K562 (cell line): Measurements from ENCODE around the gene BAD. TPM values are rescaled to one million over a fixed set of nuclear protein-coding genes. Genes with fewer than 3 reads are reported as not detected.

Experiments
- ATF7 ChIP-seq: fragments of 450-650 bp; IDR thresholded peaks from 2 replicates; pipeline ENCODE4 v1.7.1; 2014; ENCODE audit warnings: mild to moderate bottlenecking, moderate library complexity
- BRD9 ChIP-seq: fragments of 450-650 bp; IDR thresholded peaks from 2 replicates; pipeline ENCODE4 v1.6.1; 2018; ENCODE audit warnings: low read depth; ENCODE audit not compliant: partially characterized antibody
- CBFA2T3 ChIP-seq: fragments of 450-650 bp; IDR thresholded peaks from 2 replicates; pipeline ENCODE4 v1.6.1; 2017
- CHCHD3 ChIP-seq: fragments of 250-450 bp; sonication (Bioruptor Pico); IDR thresholded peaks from 2 replicates; pipeline ENCODE4 v2.1.2; 2022; ENCODE audit warnings: mild to moderate bottlenecking
- E2F1 ChIP-seq: sonication (generic); formaldehyde crosslinking; IDR thresholded peaks from 2 replicates; pipeline ENCODE4 v1.8.1; 2023; ENCODE audit warnings: mild to moderate bottlenecking, missing genetic modification reagents, moderate library complexity
- ESRRA ChIP-seq: fragments of 450-650 bp; IDR thresholded peaks from 2 replicates; pipeline ENCODE4 v1.6.1; 2014; ENCODE audit warnings: low read depth, mild to moderate bottlenecking, moderate library complexity, borderline replicate concordance
- HSF4 ChIP-seq: fragments of 250-450 bp; sonication (Bioruptor Pico); IDR thresholded peaks from 2 replicates; pipeline ENCODE4 v2.1.2; 2022; ENCODE audit warnings: mild to moderate bottlenecking, moderate library complexity, borderline replicate concordance
- IRF2 ChIP-seq: sonication (generic); formaldehyde crosslinking; IDR thresholded peaks from 2 replicates; pipeline ENCODE4 v1.8.1; 2022; ENCODE audit warnings: mild to moderate bottlenecking, missing genetic modification reagents
- JUNB ChIP-seq: fragments of 450-650 bp; formaldehyde crosslinking; conservative IDR thresholded peaks from 2 replicates; pipeline ENCODE4 v1.4.0; 2020; ENCODE audit warnings: mild to moderate bottlenecking
- NONO ChIP-seq, 2 experiments: fragments of 200-400 bp in 1 of 2; fragments of 450-650 bp in 1 of 2; formaldehyde crosslinking in 1 of 2; IDR thresholded peaks; 2 replicates each; pipeline ENCODE4 v1.6.1; 2017; ENCODE audit warnings: low read depth in 2 of 2, mild to moderate bottlenecking in 2 of 2, moderate library complexity in 2 of 2, low read length in 1 of 2
- OTX1 ChIP-seq: fragments of 450-650 bp; formaldehyde crosslinking; IDR thresholded peaks from 2 replicates; pipeline ENCODE4 v1.4.0; 2022; ENCODE audit warnings: mild to moderate bottlenecking
- SAFB2 ChIP-seq: fragments of 200-400 bp; formaldehyde crosslinking; IDR thresholded peaks from 2 replicates; pipeline ENCODE4 v1.6.1; 2018; ENCODE audit warnings: borderline replicate concordance, low read length, low read depth, moderate library complexity; ENCODE audit not compliant: severe bottlenecking
- ZNF280A ChIP-seq: fragments of 450-650 bp; IDR thresholded peaks from 2 replicates; pipeline ENCODE4 v1.6.1; 2018; ENCODE audit warnings: mild to moderate bottlenecking, low read depth; ENCODE audit not compliant: partially characterized antibody
- polyA plus RNA-seq, 8 experiments: library from polyadenylated mRNA; depleted of rRNA in 4 of 8; stranded (reverse) in 5 of 8; unstranded in 3 of 8; fragments of >200 nt; fragmentation: Nextera tagmentation in 2 of 8; fragmentation: Illumina TruSeq in 1 of 8; extraction: Ambion mirVana in 2 of 8; extraction: Trizol in 1 of 8; gene quantifications; 2 replicates each; pipeline versions ENCODE4 v1.2.1 to v1.2.3, GENCODE V29; 2011 to 2014; ENCODE audit warnings: inconsistent platforms in 1 of 8, missing spikeins in 1 of 8
- total RNA-seq, 7 experiments: library from RNA; depleted of rRNA in 6 of 7; stranded (reverse); fragments of >200 nt in 6 of 7; fragmentation: Illumina TruSeq in 2 of 7; extraction: Trizol in 2 of 7; gene quantifications; 2 replicates each; pipeline versions ENCODE4 v1.2.1 to v1.2.3, GENCODE V29; 2011 to 2021; ENCODE audit warnings: low replicate concordance in 1 of 7
- TF ChIP-seq, protein P1 (sequence below): fragments of 250-450 bp; sonication (Bioruptor Pico); IDR thresholded peaks from 2 replicates; pipeline ENCODE4 v1.5.0; 2022; ENCODE audit warnings: mild to moderate bottlenecking
- TF ChIP-seq, protein P2 (sequence below): fragments of 450-650 bp; IDR thresholded peaks from 2 replicates; pipeline ENCODE4 v1.7.0; 2016; ENCODE audit warnings: borderline replicate concordance
- TF ChIP-seq, protein P3 (sequence below): fragments of 250-450 bp; sonication (Bioruptor Pico); IDR thresholded peaks from 2 replicates; pipeline ENCODE4 v1.5.0; 2021

Gene BAD
- total and polyA plus RNA-seq, 9 of the 15 experiments (the other 6 are each of a cell fraction or from before 2014, with no cell fraction given), result 0.61 to 45.6 (median 11.8) TPM

- TF ChIP-seq, protein P1, sequence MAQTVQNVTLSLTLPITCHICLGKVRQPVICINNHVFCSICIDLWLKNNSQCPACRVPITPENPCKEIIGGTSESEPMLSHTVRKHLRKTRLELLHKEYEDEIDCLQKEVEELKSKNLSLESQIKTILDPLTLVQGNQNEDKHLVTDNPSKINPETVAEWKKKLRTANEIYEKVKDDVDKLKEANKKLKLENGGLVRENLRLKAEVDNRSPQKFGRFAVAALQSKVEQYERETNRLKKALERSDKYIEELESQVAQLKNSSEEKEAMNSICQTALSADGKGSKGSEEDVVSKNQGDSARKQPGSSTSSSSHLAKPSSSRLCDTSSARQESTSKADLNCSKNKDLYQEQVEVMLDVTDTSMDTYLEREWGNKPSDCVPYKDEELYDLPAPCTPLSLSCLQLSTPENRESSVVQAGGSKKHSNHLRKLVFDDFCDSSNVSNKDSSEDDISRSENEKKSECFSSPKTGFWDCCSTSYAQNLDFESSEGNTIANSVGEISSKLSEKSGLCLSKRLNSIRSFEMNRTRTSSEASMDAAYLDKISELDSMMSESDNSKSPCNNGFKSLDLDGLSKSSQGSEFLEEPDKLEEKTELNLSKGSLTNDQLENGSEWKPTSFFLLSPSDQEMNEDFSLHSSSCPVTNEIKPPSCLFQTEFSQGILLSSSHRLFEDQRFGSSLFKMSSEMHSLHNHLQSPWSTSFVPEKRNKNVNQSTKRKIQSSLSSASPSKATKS (CRISPR knock-in tag), result no peak
- TF ChIP-seq SAFB2 (no peak), OTX1 (CRISPR knock-in tag) (peak; percentile 94), CBFA2T3 (peak; percentile 54), HSF4 (CRISPR knock-in tag) (no peak), ESRRA (peak; percentile 94), CHCHD3 (CRISPR knock-in tag) (no peak), NONO (IDR thresholded peaks at IDR 0.05; ENCODE audit: low read depth in 2 of 2, low read length in 1 of 2) (0 out of 4 replicates have a peak, but pooled peaks of 1 of the 2 experiments have one; percentile 27), BRD9 (peak; percentile 87), JUNB (CRISPR knock-in tag) (no peak), ZNF280A (no peak), IRF2 (CRISPR knock-in tag) (no peak), E2F1 (no peak), ATF7 (peak; percentile 87)
- TF ChIP-seq, protein P2, sequence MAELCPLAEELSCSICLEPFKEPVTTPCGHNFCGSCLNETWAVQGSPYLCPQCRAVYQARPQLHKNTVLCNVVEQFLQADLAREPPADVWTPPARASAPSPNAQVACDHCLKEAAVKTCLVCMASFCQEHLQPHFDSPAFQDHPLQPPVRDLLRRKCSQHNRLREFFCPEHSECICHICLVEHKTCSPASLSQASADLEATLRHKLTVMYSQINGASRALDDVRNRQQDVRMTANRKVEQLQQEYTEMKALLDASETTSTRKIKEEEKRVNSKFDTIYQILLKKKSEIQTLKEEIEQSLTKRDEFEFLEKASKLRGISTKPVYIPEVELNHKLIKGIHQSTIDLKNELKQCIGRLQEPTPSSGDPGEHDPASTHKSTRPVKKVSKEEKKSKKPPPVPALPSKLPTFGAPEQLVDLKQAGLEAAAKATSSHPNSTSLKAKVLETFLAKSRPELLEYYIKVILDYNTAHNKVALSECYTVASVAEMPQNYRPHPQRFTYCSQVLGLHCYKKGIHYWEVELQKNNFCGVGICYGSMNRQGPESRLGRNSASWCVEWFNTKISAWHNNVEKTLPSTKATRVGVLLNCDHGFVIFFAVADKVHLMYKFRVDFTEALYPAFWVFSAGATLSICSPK, result peak; percentile 95; the same call in 1 of the 2 replicates
- TF ChIP-seq, protein P3, sequence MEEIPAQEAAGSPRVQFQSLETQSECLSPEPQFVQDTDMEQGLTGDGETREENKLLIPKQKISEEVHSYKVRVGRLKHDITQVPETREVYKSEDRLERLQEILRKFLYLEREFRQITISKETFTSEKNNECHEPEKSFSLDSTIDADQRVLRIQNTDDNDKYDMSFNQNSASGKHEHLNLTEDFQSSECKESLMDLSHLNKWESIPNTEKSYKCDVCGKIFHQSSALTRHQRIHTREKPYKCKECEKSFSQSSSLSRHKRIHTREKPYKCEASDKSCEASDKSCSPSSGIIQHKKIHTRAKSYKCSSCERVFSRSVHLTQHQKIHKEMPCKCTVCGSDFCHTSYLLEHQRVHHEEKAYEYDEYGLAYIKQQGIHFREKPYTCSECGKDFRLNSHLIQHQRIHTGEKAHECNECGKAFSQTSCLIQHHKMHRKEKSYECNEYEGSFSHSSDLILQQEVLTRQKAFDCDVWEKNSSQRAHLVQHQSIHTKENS (CRISPR knock-in tag), result no peak
These were observed 47.3 kb upstream of the BAD start (continued) for GRCh38 chr11:64331569-64332371.
